Right lobe of liver (tissue), 6 donors: ENCODE measurements around the gene CCNB1. TPM values are rescaled to one million over a fixed set of nuclear protein-coding genes. Genes with fewer than 3 reads are reported as not detected.

Experiments used
- ATAC-seq, 4 donors: fragments of 200-7000 bp; cut with Tn5 transposase; one replicate each; pipeline ENCODE4 v1.9.1; 2020; ENCODE audit warnings: mild to moderate bottlenecking in 4 of 4, moderate library complexity in 4 of 4
- DNase-seq, 3 donors: peaks; one replicate each; pipeline ENCODE4 v3.0.0-alpha.2; 2020
- H3K27ac ChIP-seq, 3 donors: fragments of 200-600 bp; one replicate each; pipeline ENCODE4 v1.8.0; 2022
- H3K27me3 ChIP-seq, 2 donors: fragments of 200-600 bp; one replicate each; pipeline ENCODE4 v1.8.0; 2022
- H3K36me3 ChIP-seq, 4 donors: fragments of 200-600 bp; sonication (generic) in 1 of 4; one replicate each; pipeline versions ENCODE4 v1.5.1 to v1.8.0; 2017 to 2022; ENCODE audit warnings: control low read depth in 1 of 4
- H3K4me1 ChIP-seq, 4 donors: fragments of 200-600 bp; sonication (generic) in 1 of 4; one replicate each; pipeline versions ENCODE4 v1.5.1 to v1.8.0; 2017 to 2022; ENCODE audit warnings: control low read depth in 1 of 4
- H3K4me3 ChIP-seq, 3 donors: fragments of 200-600 bp; one replicate each; pipeline ENCODE4 v1.8.0; 2022
- H3K9me3 ChIP-seq, 4 donors: fragments of 200-600 bp; sonication (generic) in 1 of 4; one replicate each; pipeline versions ENCODE4 v1.5.1 to v1.8.0; 2017 to 2022; ENCODE audit warnings: control low read depth in 1 of 4
- POLR2A ChIP-seq: fragments of 450-650 bp; IDR thresholded peaks from one replicate; pipeline ENCODE4 v1.6.1; 2017; ENCODE audit warnings: antibody characterized with exemption, mild to moderate bottlenecking
- WGBS: methylation state at CpG from one replicate; pipeline ENCODE4 v1.1.6; 2018; ENCODE audit warnings: low coverage, low lambda C conversion rate; ENCODE audit not compliant: insufficient coverage; ENCODE audit errors: missing lambda C conversion rate; 5-methylcytosine and 5-hydroxymethylcytosine counted together
- intact Hi-C, 2 donors: fragments of 100-400 bp; cut with DNase I; formaldehyde crosslinking; loops; one replicate each; pipeline versions ENCODE4 v1.11.2 to v1.14.1; 2022
- long read RNA-seq: library from polyadenylated mRNA; unstranded; transcript quantifications from one replicate; pipeline ENCODE4 v2.0.0, GENCODE V29; 2019
- total RNA-seq, 6 experiments: library from RNA; depleted of rRNA in 2 of 6; stranded (reverse); fragments of >200 nt in 2 of 6; fragmentation: NEBNext Ultra II Directional in 3 of 6; extraction: Animal tissue kit (Norgen Biotek cat#: 25700) in 3 of 6; gene quantifications; one replicate each; pipeline versions ENCODE4 v1.1.0 to v1.2.4, GENCODE V29; 2016 to 2023
- TF ChIP-seq, protein P1 (sequence below), 4 donors: fragments of 200-600 bp in 3 of 4; fragments of 450-650 bp in 1 of 4; IDR thresholded peaks; one replicate each; pipeline versions ENCODE4 v1.5.1 to v1.8.0; 2016 to 2022; ENCODE audit warnings: antibody characterized with exemption in 4 of 4, mild to moderate bottlenecking in 2 of 4
- donor health status: DM: no; HTN: yes; CAD: no.
- donor health status: DM: no; HTN: no; CAD: no.
- donor health status: DM: no; HTN: no; CAD: no.
- donor health status: DM: no; HTN: yes; CAD: no.
- donor health status: DM: no; HTN: yes; CAD: no.

The CCNB1 gene
- total RNA-seq, result 1 to 10 TPM; 1.9 to 5.9 (median 3.7) TPM
- long read RNA-seq, result 0 reads

DNA sequence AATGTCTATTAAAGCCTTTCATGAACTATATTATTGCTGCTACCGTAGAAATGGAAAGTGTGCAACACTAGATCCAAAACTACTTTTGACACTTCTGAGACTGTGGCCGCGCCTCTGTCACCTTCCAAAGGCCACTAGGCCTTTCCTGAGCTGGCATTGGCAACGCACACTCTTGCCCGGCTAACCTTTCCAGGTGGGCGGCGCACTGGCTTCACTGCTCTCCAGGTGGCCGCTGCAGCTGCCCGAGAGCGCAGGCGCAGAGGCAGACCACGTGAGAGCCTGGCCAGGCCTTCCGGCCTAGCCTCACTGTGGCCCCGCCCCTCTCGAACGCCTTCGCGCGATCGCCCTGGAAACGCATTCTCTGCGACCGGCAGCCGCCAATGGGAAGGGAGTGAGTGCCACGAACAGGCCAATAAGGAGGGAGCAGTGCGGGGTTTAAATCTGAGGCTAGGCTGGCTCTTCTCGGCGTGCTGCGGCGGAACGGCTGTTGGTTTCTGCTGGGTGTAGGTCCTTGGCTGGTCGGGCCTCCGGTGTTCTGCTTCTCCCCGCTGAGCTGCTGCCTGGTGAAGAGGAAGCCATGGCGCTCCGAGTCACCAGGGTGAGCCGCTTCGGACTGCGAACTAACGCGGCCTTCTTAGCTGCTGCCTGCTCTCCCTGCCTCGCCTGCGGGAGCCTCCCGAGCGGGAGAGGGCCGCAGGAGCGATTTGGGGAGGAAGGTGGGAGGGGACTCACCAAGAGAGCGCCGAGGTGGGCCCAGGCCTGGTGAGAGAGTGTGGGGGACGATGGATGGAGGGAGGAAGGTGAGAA is at the start of gene CCNB1:
TSS of gene CCNB1 (plus strand) at position 465 of the 807 bp plus-strand sequence. CDS start at position 578, 113 bp downstream.
- 3% methylated on average over 16 of the region's 50 CpGs for WGBS
- Histone ChIP-seq H3K27ac (peak within 1 kb of the TSS in 1 of 3 donors; percentile 45), H3K4me3 (peak within 1 kb of the TSS; percentile 56 to 73 (median 71)), H3K9me3 (no peaks in the 10 kb centered on the region), H3K27me3 (no peaks in the 10 kb centered on the region), H3K36me3 (no peaks in the 10 kb centered on the region), H3K4me1 (peaks cover 0 to 13% (median 2%) of the 10 kb centered on the region in 4 donors)
- TF ChIP-seq POLR2A, result no peak
- TF ChIP-seq, protein P1, sequence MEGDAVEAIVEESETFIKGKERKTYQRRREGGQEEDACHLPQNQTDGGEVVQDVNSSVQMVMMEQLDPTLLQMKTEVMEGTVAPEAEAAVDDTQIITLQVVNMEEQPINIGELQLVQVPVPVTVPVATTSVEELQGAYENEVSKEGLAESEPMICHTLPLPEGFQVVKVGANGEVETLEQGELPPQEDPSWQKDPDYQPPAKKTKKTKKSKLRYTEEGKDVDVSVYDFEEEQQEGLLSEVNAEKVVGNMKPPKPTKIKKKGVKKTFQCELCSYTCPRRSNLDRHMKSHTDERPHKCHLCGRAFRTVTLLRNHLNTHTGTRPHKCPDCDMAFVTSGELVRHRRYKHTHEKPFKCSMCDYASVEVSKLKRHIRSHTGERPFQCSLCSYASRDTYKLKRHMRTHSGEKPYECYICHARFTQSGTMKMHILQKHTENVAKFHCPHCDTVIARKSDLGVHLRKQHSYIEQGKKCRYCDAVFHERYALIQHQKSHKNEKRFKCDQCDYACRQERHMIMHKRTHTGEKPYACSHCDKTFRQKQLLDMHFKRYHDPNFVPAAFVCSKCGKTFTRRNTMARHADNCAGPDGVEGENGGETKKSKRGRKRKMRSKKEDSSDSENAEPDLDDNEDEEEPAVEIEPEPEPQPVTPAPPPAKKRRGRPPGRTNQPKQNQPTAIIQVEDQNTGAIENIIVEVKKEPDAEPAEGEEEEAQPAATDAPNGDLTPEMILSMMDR (IDR thresholded peaks at IDR 0.05), result peak in 3 of 4 donors; percentile 21 to 29 (median 26)
- DNase-seq, result peak; percentile 99 to 100 (median 100)
- intact Hi-C loops, result no loop called here
- ATAC-seq, result peak; percentile 100

DNA sequence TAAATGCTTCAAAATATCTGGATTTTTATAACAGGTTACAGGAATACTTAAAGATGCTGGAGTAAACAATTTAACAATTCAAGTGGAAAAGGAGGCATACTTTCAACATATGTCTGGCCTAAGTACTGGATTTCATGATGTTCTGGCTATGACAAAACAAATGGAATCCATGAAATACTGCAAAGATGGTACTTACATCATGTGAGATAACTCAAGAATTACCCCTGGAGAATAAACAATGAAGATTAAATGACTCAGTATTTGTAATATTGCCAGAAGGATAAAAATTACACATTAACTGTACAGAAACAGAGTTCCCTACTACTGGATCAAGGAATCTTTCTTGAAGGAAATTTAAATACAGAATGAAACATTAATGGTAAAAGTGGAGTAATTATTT is 37.5 kb upstream of the CCNB1 start:
- H3K4me1 ChIP-seq, result peaks cover 0 to 2% (median 0%) of the 10 kb centered on the region in 4 donors
- H3K27ac ChIP-seq, result no peak overlapping the region
- H3K27me3 ChIP-seq, result no peaks in the 10 kb centered on the region
- H3K4me3 ChIP-seq, result no peak overlapping the region
- intact Hi-C loops, result no loop called here
- peaks cover 0 to 46% (median 17%) of the 10 kb centered on the region in 4 donors for H3K36me3 ChIP-seq
- no peak for DNase-seq
- no peak for ATAC-seq
- TF ChIP-seq POLR2A, result no peak
- TF ChIP-seq, protein P1 (IDR thresholded peaks at IDR 0.05), result no peak
- H3K9me3 ChIP-seq, result no peaks in the 10 kb centered on the region

DNA sequence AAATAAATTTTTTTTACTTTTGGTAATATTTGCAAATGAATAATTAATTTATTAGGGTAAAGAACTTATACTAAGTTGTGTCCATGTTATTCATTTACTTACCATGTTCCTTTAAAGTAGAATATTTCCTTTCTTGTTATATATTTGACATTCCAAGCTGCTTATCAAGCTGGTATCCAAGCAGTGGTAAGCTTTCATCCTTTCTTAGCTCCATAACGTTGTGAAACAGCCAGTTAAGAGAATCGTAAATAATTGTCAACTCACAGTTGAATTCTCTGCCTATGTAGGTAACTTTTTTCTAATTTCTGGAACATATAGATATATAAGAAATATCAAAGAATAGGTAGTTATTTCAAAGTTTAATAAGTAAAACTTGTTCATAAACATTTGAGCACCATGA is 36.7 kb upstream of the CCNB1 start:
- Histone ChIP-seq H3K27me3 (no peaks in the 10 kb centered on the region), H3K4me1 (peaks cover 0 to 2% (median 0%) of the 10 kb centered on the region in 4 donors), H3K36me3 (peaks cover 0 to 37% (median 13%) of the 10 kb centered on the region in 4 donors), H3K27ac (no peak overlapping the region), H3K9me3 (no peaks in the 10 kb centered on the region), H3K4me3 (no peak overlapping the region)
- DNase-seq (no peak), ATAC-seq (no peak)
- TF ChIP-seq POLR2A, result no peak
- TF ChIP-seq, protein P1 (IDR thresholded peaks at IDR 0.05), result no peak
- WGBS, result 75% methylated on average over 2 of the region's 2 CpGs
- intact Hi-C loops, result no loop called here

DNA sequence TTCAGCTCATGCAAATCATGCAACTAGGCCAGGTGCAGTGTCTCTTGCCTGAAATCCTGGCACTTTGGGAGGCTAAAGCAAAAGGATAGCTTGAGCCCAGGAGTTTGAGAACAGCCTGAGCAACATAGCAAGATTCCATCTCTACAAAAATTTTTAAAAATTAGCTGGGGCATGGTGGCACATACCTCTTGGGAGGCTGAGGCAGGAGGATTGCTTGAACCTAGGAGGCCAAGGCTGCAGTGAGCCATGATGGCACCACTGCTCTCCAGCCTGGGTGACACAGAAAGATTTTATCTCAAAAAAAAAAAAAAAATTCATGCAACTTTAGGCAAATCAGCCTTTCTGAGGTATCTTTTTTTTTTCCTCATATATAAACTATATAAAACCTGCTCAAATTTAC is 35.6 kb upstream of the CCNB1 start:
- no peak overlapping the region for H3K4me3 ChIP-seq
- no peaks in the 10 kb centered on the region for H3K9me3 ChIP-seq
- ATAC-seq, result no peak
- no peak for DNase-seq
- H3K4me1 ChIP-seq, result peaks cover 0 to 2% (median 0%) of the 10 kb centered on the region in 4 donors
- H3K36me3 ChIP-seq, result peaks cover 0 to 35% (median 12%) of the 10 kb centered on the region in 4 donors
- no peaks in the 10 kb centered on the region for H3K27me3 ChIP-seq
- TF ChIP-seq POLR2A, result no peak
- TF ChIP-seq, protein P1 (IDR thresholded peaks at IDR 0.05), result no peak
- no peak overlapping the region for H3K27ac ChIP-seq
- intact Hi-C loops, result no loop called here
